ENCODE results near the gene NR1H3.

DNA sequence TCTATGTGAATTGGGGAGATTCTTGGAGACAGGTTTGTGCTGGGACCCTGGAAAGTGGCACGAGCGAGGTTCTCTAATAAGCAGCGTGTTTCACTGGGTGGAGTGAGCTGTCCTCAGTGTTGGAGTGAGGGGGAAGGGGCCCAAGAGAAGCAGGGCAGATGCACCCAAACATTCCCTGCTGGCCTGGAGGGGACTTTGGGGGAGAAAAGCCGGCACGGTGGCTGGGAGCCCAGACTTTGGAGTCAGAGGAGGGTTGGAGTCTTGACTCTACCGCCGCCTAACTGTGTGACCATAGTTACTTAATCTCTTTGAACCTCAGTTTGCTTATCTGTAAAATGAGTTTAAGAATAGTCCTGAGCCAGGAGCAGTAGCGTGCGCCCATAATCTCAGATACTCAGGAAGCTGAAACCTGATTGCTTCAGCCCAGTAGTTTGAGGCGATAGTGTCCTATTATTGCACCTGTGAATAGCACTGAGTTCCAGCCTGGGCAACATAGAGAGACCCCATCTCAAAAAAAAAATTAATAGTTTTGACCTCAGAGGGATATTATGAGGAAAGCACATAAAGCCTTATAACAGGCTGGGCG, 614 bp downstream of the NR1H3 start:
- TF ChIP-seq POLR2AphosphoS5 (IDR thresholded peaks at IDR 0.05; ENCODE audit: low read depth, low read length) (no peak), POLR2A (IDR thresholded peaks at IDR 0.05; ENCODE audit: low read depth, low read length) (no peak)

All from GM12892 (cell line).